Measurements from ENCODE around the gene PSMF1.

PSMF1 gene, protein sequence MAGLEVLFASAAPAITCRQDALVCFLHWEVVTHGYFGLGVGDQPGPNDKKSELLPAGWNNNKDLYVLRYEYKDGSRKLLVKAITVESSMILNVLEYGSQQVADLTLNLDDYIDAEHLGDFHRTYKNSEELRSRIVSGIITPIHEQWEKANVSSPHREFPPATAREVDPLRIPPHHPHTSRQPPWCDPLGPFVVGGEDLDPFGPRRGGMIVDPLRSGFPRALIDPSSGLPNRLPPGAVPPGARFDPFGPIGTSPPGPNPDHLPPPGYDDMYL

GRCh38 chr20:1118336-1119127, at the start of gene PSMF1:
PSMF1 (plus strand) TSS chr20:1118602; CDS start chr20:1118774, 172 bp downstream.
- peak; percentile 94 for DNase-seq

- DNase-seq = no peak
Observed at GRCh38 chr20:1072258-1072657, 46.1 kb upstream of the PSMF1 start.

DNA sequence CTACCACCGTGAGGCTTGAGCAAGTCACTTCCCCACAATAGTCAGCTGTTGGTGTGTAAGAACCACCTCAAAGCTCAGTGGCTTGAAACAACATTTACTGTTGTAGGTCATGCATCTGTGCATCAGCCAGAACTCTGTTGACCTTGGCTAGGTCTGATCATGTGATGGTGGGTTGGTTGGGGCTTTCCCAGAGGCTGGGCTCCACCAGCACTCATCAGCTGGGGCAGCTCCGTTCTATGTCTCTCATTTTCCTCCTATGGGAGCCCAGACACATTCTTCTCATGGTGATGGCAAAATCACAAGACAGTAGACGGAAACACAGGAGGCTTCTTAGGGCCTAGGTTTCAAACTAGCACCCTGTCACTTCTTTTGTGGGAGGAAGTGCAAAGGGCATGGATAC, 42.8 kb upstream of the PSMF1 start:
- DNase-seq = no peak

GRCh38 chr20:1081891-1082290, 36.5 kb upstream of the PSMF1 start:
- DNase-seq = no peak

DNA sequence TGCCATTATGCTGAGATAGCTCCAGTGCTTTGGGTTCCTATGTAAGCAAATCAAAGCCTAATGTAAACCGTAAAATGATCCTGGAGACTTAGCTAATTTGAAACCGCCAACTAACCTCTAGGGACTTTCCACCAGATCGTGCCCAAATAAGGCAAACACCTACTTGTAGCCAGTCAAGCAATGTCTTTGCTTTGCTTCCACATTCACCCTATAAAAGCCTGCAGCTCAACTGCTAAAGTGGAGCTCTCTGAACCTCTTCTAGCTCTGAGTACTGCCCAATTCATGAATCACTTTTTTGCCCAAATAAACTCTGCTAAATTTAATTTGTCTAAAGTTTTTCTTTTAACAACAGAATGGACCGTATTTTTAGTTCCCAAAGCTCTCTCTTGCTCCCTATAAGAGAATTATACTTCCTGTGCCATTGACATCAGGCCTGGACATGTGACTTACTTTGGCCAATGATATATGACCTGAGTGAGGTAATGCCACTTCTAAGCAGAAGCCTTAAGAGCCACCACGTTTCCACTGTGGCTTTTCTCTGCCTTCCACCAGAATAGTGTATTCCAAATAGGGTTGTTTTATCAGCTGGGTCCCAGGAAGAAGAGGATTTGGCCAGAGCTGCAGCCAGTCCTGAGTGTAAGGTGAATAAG, 34.8 kb upstream of the PSMF1 start:
- DNase-seq = no peak

- no peak for DNase-seq
Observed at GRCh38 chr20:1085492-1086276, 32.7 kb upstream of the PSMF1 start.

DNA sequence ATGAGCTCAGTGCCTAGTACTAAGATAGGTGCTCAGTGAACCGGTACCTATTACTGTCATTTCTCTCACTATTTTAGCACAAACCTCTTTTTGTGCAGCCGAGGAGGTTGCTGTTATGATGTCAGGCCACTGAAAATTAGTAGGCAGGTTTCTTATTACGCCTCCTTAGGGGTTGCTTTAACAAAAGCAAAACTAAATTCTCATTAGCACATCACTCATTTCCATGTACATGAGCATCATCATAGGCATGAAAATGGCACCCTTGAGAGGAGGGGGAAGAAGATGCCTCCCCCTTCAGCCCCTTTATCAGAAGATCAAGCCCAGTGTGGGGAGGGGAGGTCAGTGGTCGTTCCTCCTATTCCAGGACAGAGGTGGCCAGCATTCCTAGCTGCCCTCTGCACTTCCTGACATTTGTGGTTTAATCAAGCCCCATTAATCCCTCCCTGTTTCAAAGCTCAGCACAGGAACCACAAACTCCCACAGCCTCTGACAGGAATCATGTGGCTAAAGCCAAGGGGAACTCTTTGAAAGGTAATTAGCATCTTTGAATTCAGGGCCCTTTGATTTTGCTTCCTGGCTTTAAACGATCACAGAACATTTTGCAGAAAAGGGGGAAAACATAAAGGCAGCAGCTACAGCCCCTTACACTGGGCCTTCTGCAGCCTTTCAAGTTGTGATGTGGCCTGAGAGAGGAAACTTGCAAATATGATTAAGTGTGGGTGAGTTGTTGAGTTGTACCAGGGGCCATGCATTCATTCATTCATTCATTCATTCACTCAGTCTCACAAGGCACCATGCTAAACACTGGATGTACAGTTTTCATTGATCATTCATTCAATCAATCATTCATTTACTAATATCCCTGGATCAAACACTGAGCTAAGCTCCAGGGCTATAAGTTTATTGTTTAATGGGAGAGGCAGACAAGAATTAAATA, 31.9 kb upstream of the PSMF1 start:
- no peak for DNase-seq

- DNase-seq = no peak
Observed at GRCh38 chr20:1087311-1087905, 31.0 kb upstream of the PSMF1 start.

- DNase-seq = no peak
Observed at GRCh38 chr20:1094751-1095150, 23.7 kb upstream of the PSMF1 start.

DNA sequence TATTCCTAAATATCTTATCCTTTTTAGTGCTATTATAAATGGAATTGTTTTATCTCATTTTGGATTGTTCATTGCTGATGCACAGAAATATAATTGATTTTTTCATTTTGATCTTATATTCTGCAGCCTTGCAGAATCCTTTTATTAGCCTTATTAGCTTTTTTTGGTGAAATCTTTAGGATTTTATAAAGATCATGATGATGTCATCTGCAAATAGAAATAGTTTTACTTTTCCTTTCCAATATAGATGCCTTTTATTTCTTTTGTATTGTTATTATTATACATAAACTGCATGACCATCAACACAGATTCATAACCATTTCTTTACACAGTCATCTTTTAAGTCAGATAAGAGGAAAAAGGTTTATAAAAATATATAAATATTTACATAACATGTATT, 16.9 kb upstream of the PSMF1 start:
- no peak for DNase-seq

DNA sequence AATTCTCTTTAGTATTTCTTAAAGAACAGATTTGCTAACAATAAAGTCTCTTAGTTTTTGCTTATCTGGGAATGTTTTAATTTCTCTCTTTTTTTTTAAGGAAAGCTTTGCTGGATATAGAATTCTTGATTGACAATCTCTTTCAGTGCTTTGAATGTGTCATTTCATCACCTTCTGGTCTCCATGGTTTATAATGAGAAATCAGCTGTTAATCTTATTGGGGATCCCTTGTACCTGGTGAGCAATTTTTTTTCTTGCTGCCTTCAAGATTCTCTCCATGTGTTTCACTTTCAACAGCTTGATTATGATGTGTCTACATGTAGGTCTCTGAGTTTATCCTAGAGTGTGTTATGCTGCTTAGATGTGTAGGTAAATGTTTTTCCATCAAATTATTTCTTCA, 16.4 kb upstream of the PSMF1 start:
- no peak for DNase-seq

GRCh38 chr20:1103751-1104150, 14.7 kb upstream of the PSMF1 start:
- DNase-seq = no peak

GRCh38 chr20:1105599-1106194, 12.7 kb upstream of the PSMF1 start:
- DNase-seq = no peak

DNA sequence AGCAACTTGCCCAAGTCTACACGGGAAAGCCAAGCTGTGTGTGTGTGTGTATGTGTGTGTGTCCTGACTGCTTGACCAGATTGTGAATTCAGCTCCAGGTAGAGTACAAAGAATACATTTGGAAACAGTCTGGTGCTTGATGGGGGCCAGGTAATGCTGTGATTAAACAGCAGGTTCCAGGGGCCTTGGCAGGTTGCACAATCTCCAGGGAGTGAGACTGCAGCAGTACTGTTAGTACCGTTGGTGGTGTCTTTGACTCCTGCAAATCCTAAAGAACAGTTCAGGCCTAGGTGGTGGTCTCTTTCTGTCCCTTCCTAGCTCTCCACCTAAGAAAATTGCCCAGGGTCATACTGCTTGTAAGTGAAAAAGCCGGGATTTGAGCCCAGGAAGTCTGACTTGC, 11.2 kb upstream of the PSMF1 start:
- no peak for DNase-seq

DNA sequence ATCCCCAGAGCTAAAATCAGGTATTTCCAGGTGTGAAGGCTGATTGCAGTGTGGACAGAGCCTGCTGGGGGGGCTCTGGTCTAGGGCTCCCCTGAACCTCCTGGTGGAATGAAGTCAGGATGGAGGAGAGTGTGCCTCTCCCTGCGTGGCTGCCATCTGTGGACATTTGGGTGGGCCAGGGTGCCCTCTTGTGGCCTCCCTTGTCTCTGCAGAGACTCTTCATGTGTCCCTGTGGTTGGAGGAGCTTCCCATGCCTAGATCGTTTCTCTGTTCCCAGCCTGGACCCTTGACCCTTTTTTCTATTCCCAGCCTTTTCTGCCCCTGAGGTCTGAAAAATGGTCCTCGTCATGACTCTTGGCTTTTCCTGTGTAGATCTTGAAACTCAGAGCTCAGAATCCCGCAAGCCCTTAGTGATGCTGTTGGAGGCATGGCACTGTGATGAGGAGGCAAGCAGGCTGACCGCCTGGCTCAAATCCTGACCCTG, 9.9 kb upstream of the PSMF1 start:
- DNase-seq = no peak

DNA sequence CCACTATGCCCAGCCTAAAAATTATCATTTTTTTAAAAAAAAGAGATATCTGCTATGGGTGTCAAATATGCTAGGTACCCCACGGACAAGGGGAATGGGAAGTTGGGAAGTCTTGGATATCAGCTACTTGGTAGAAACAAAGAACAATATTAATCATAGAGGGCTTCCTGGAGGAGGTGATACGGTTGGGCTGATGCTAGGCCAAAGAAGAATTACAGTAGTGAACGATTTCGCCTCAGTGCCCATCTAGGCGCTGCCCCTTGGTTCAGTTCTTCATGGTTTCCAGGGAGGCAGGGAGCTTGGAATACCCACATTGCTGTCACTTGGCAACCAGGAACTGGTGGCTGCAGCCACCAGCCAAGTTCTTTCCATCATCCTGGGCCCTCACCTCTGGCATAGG, 5.5 kb upstream of the PSMF1 start:
- DNase-seq = no peak

DNA sequence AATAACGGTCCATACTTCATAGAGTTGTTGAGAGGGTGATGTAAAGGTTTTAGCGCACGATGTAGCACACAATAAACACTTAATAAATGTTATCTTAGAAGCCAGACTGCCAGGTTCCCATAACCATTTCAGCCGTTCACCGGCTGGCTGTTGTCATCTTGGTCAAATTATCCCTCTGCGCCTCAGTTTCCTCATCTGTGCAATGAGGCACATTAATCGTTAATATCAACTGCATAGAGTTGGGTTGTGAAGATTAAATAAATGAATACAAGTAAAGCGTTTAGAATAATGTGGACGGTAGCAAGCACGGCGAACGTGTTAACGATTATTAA, 432 bp upstream of the PSMF1 start:
- no peak for DNase-seq

GRCh38 chr20:1119128-1119505, 715 bp downstream of the PSMF1 start:
- no peak for DNase-seq

GRCh38 chr20:1119524-1119923, 1.1 kb downstream of the PSMF1 start:
- no peak for DNase-seq

DNA sequence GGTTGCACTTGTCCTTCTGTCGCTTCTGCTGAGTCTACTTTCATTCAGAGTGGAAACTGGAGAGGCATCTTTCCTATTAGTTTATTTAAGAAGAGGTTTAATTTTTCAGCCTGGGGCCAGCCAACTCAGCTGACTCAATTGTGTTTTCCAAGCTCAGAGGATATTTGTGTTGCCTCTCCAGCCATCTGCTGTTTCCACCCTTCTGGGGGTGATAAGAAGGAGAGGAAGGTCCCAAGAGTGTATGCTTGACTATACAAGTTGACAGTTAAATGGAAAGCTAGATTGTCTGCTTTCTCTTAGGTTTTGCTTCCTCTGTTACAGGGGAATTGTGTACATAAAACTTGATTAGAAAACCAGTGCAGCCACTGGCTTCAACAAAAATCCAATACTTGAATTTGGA, 3.0 kb downstream of the PSMF1 start:
- no peak for DNase-seq
